Coronary artery (tissue), 2 donors: ENCODE measurements around the gene EPRS1.

ENCODE experiments used
- DNase-seq: peaks from one replicate; pipeline ENCODE4 v3.0.0-alpha.2; 2017; ENCODE audit warnings: low spot score
- H3K27ac ChIP-seq, 2 donors: fragments of 200-600 bp; sonication (generic); one replicate each; pipeline ENCODE4 v1.5.1; 2016 to 2019
- H3K4me3 ChIP-seq: fragments of 200-600 bp; sonication (generic); 2 replicates; pipeline ENCODE4 v1.5.1; 2016; ENCODE audit warnings: mild to moderate bottlenecking, moderate library complexity
- CTCF ChIP-seq: fragments of 200-600 bp; sonication (generic); IDR thresholded peaks from one replicate; pipeline ENCODE4 v1.5.1; 2019; ENCODE audit warnings: antibody characterized with exemption

The EPRS1 gene

DNA sequence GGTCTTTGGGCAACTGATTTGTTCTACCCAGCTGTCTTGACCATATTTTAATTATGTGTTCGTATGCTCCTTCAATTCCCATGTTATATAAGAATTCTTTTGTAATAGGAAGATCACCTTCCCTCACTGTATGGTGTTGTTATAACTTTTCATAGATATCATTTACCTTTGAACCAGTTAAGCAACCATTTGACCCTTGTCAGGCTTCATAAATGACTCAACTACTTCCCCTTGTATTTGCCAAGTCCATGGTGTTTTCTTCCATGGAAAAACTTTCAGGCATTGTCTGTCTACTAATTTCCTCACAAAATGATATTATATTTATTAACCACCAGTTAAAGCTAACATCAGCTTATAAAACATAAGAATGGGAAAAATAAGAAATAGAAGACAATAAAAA lies 38.2 kb upstream of the EPRS1 start:
- H3K4me3 ChIP-seq: no peak overlapping the region
- no peak for DNase-seq
- TF ChIP-seq CTCF: no peak
- no peak overlapping the region for H3K27ac ChIP-seq

- Histone ChIP-seq H3K4me3 (no peak overlapping the region), H3K27ac (no peak overlapping the region)
- no peak for DNase-seq
- no peak for TF ChIP-seq CTCF
These were observed 31.6 kb upstream of the EPRS1 start for GRCh38 chr1:220077887-220078286.

DNA sequence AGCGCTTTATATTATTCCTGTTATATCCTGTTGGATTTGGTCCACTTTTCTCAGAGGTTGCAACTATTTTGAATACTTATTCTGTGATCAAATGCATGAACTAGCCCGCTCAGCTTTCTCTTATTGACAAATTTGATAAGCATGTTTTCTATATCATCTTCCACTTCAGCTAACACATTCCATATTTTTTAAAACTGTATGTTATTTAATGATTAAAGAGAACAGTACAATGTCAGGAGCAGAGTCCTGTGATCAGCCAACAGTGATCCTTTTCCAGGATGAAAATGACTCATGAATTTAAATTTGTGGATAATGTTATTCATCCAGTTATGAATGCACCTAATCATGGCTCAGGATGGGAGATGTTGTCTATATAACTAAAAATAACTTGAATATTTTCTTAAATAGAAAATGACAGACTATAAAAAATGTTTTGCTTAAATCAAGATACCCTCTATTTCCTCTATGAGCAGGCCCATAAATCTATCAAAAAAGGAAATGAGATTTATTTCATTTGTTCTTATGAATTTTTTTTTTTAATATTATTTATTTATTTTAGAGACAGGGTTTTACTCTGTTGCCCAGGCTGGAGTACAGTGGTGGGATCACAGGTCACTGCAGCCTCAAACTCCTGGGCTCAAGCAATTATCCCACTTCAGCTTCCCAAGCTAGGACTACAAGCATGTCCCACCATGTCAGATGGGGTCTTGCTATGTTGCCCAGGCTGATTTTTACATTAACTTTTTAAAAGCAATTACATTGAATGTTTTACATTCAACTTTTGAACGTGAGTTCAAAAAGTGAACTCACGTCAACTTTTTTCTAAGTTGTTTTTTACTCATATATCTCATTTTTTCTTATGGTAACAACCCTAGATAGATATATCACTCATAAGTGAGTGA lies 30.8 kb upstream of the EPRS1 start:
- no peak for TF ChIP-seq CTCF
- Histone ChIP-seq H3K27ac (no peak overlapping the region), H3K4me3 (no peak overlapping the region)
- DNase-seq: no peak

DNA sequence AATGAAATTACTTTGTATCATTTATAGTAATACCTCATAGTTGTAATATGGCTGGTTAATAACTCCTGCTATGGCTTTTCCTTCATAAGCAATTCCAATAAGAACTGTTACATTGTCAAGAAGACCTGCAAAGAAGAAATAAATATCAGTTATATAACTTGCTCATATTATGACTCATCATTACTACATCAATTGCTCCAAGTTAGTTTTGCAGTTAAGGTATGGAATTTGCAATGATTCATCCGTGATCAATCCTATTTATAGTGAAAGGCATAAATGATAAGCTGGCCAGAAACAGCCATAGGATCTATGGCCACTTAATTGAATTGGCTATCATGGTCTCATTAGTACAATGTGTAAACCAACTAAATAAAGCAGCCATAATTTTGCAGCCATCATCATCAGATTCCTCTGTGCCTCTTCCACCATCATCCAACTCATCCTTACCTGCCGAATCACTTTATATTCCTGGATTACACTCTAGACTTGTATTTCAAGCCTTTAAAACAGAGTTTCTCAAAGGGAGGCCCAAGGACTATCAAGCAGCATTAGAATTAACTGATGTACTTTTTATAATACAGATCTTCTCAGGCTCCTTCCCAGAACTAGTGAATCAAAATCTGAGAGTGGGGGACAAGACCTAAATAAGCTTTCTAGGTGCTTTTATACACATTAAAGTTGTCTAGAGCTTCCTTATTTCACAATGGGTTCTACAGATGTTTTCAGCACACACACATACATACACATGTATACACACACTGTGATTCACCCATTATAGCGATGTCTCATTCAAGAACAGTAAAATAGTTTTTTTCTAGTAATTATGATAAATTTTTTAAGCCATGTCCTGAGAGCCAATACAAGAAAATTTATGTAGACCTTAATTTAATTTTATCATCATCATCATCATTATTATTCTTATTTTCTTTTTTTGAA lies 21.2 kb upstream of the EPRS1 start:
- H3K4me3 ChIP-seq: no peak overlapping the region
- DNase-seq: no peak
- TF ChIP-seq CTCF: no peak
- H3K27ac ChIP-seq: no peak overlapping the region

DNA sequence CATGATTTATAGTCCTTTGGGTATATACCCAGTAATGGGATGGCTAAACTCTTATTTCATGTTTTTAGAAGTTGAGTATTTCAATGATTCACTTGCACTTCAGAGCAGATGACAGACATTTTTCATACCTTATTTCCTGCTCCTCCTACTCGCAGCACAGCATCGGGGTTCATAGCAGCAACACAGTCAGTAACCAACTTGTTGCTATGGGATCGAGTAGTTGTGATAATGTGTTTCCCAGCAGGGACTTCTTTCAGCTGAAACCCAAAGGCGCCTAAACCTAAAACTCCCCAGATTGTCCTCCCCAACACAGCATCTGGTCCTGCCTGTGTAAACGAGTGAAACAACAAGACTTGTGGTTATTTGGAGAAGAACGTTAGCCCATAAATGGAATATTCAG lies 16.3 kb upstream of the EPRS1 start:
- H3K4me3 ChIP-seq: no peak overlapping the region
- TF ChIP-seq CTCF: no peak

GRCh38 chr1:220060876-220061275 lies 14.6 kb upstream of the EPRS1 start:
- TF ChIP-seq CTCF: no peak
- H3K4me3 ChIP-seq: no peak overlapping the region
- no peak overlapping the region for H3K27ac ChIP-seq
- DNase-seq: no peak

More for the DNA sequence above, 16.3 kb upstream of the EPRS1 start:
- no peak for DNase-seq
- H3K27ac ChIP-seq: no peak overlapping the region
